HG03039 (cell line): ENCODE measurements around the gene MINPP1.
A peak's percentile ranks its signal among the peaks of the same experiment; 100 is the strongest.

Experiments
- ATAC-seq: cut with Tn5 transposase; IDR thresholded peaks from one replicate; pipeline ENCODE4 v1.9.1; 2021; ENCODE audit warnings: mild to moderate bottlenecking, moderate library complexity; ENCODE audit not compliant: unreplicated experiment

MINPP1 gene

GRCh38 chr10:87518937-87519336 lies 14.2 kb downstream of the MINPP1 start:
- ATAC-seq: no peak

GRCh38 chr10:87519582-87519981 lies 14.9 kb downstream of the MINPP1 start:
- peak; percentile 53 for ATAC-seq

- no peak for ATAC-seq
These were observed 19.0 kb downstream of the MINPP1 start for GRCh38 chr10:87523731-87524130.

GRCh38 chr10:87524296-87524695 lies 19.6 kb downstream of the MINPP1 start:
- ATAC-seq: no peak

- no peak for ATAC-seq
These were observed 27.4 kb downstream of the MINPP1 start for GRCh38 chr10:87531908-87532622.

GRCh38 chr10:87532696-87533095 lies 28.0 kb downstream of the MINPP1 start:
- no peak for ATAC-seq

GRCh38 chr10:87534173-87534858 lies 29.6 kb downstream of the MINPP1 start:
- no peak for ATAC-seq

- ATAC-seq: no peak
These were observed 33.7 kb downstream of the MINPP1 start for GRCh38 chr10:87538092-87539015.

- no peak for ATAC-seq
These were observed 36.4 kb downstream of the MINPP1 start for GRCh38 chr10:87541114-87541513.

GRCh38 chr10:87544721-87545120 lies 40.0 kb downstream of the MINPP1 start:
- ATAC-seq: no peak

GRCh38 chr10:87545783-87546182 lies 41.1 kb downstream of the MINPP1 start:
- no peak for ATAC-seq

- no peak for ATAC-seq
These were observed 41.5 kb downstream of the MINPP1 start for GRCh38 chr10:87546210-87546609.

- ATAC-seq: no peak
These were observed 42.3 kb downstream of the MINPP1 start for GRCh38 chr10:87546971-87547413.

GRCh38 chr10:87547734-87548311 lies 43.1 kb downstream of the MINPP1 start:
- ATAC-seq: no peak

- no peak for ATAC-seq
These were observed 46.0 kb downstream of the MINPP1 start for GRCh38 chr10:87550741-87551140.

- ATAC-seq: no peak
These were observed 46.6 kb downstream of the MINPP1 start for GRCh38 chr10:87551326-87551725.

GRCh38 chr10:87552248-87552929 lies 47.7 kb downstream of the MINPP1 start:
- no peak for ATAC-seq

- ATAC-seq: no peak
These were observed 52.7 kb downstream of the MINPP1 start for GRCh38 chr10:87557409-87557808.

- no peak for ATAC-seq
These were observed 53.6 kb downstream of the MINPP1 start for GRCh38 chr10:87558333-87558732.

GRCh38 chr10:87559392-87559791 lies 54.7 kb downstream of the MINPP1 start:
- no peak for ATAC-seq
